Subcutaneous abdominal adipose tissue (tissue), 5 donors: ENCODE results near the gene GUCD1.

Source experiments
- H3K27ac ChIP-seq: one replicate; pipeline ENCODE4 v1.7.0; 2013; ENCODE audit warnings: low read depth, mild to moderate bottlenecking, inconsistent platforms, low read length, moderate library complexity
- H3K27me3 ChIP-seq, 5 donors: one replicate each; pipeline ENCODE4 v1.7.0; 2013; ENCODE audit warnings: low read length in 5 of 5, inconsistent platforms in 1 of 5; ENCODE audit not compliant: control insufficient read depth in 5 of 5, insufficient read depth in 4 of 5
- H3K36me3 ChIP-seq, 5 donors: one replicate each; pipeline ENCODE4 v1.7.0; 2013; ENCODE audit warnings: low read length in 5 of 5; ENCODE audit not compliant: control insufficient read depth in 5 of 5, insufficient read depth in 5 of 5
- H3K4me1 ChIP-seq, 5 donors: one replicate each; pipeline ENCODE4 v1.7.0; 2013; ENCODE audit warnings: low read length in 5 of 5, mild to moderate bottlenecking in 3 of 5, moderate library complexity in 1 of 5; ENCODE audit not compliant: control insufficient read depth in 5 of 5, insufficient read depth in 5 of 5
- H3K4me3 ChIP-seq, 5 donors: one replicate each; pipeline ENCODE4 v1.7.0; 2013; ENCODE audit warnings: low read length in 5 of 5, low read depth in 1 of 5
- H3K9ac ChIP-seq, 5 donors: one replicate each; pipeline ENCODE4 v1.7.0; 2013; ENCODE audit warnings: low read length in 5 of 5, mild to moderate bottlenecking in 4 of 5, moderate library complexity in 3 of 5
- H3K9me3 ChIP-seq, 5 donors: one replicate each; pipeline ENCODE4 v1.7.0; 2013; ENCODE audit warnings: low read length in 5 of 5; ENCODE audit not compliant: control insufficient read depth in 5 of 5
- donor health status: healthy.
- donor health status: healthy.
- donor health status: healthy.
- donor health status: healthy.
- donor health status: healthy.

GUCD1 gene

GRCh38 chr22:24498824-24499223, 56.1 kb downstream of the GUCD1 start:
- Histone ChIP-seq H3K27me3 (peaks cover 0 to 19% (median 15%) of the 10 kb centered on the region in 5 donors), H3K4me1 (peaks cover 0 to 15% (median 13%) of the 10 kb centered on the region in 5 donors), H3K9me3 (peaks cover 0 to 6% (median 0%) of the 10 kb centered on the region in 5 donors), H3K9ac (no peak overlapping the region), H3K36me3 (no peaks in the 10 kb centered on the region), H3K4me3 (no peak overlapping the region), H3K27ac (no peak overlapping the region)

GRCh38 chr22:24497841-24498258, 57.1 kb downstream of the GUCD1 start:
- no peak overlapping the region for H3K27ac ChIP-seq
- no peak overlapping the region for H3K9ac ChIP-seq
- no peak overlapping the region for H3K4me3 ChIP-seq
- H3K9me3 ChIP-seq: peaks cover 0 to 6% (median 0%) of the 10 kb centered on the region in 5 donors
- H3K36me3 ChIP-seq: no peaks in the 10 kb centered on the region
- peaks cover 0 to 20% (median 17%) of the 10 kb centered on the region in 5 donors for H3K27me3 ChIP-seq
- peaks cover 0 to 15% (median 10%) of the 10 kb centered on the region in 5 donors for H3K4me1 ChIP-seq

- peaks cover 0 to 15% (median 10%) of the 10 kb centered on the region in 5 donors for H3K4me1 ChIP-seq
- H3K27me3 ChIP-seq: peaks cover 0 to 20% (median 17%) of the 10 kb centered on the region in 5 donors
- H3K27ac ChIP-seq: no peak overlapping the region
- peaks cover 0 to 6% (median 0%) of the 10 kb centered on the region in 5 donors for H3K9me3 ChIP-seq
- H3K36me3 ChIP-seq: no peaks in the 10 kb centered on the region
- no peak overlapping the region for H3K9ac ChIP-seq
- no peak overlapping the region for H3K4me3 ChIP-seq
Measured at GRCh38 chr22:24496661-24497060, 58.3 kb downstream of the GUCD1 start.

GRCh38 chr22:24496234-24496633, 58.7 kb downstream of the GUCD1 start:
- no peak overlapping the region for H3K4me3 ChIP-seq
- no peak overlapping the region for H3K27ac ChIP-seq
- peaks cover 0 to 20% (median 14%) of the 10 kb centered on the region in 5 donors for H3K27me3 ChIP-seq
- peaks cover 0 to 6% (median 0%) of the 10 kb centered on the region in 5 donors for H3K9me3 ChIP-seq
- H3K9ac ChIP-seq: no peak overlapping the region
- no peaks in the 10 kb centered on the region for H3K36me3 ChIP-seq
- peaks cover 0 to 15% (median 10%) of the 10 kb centered on the region in 5 donors for H3K4me1 ChIP-seq

GRCh38 chr22:24495365-24495675, 59.6 kb downstream of the GUCD1 start:
- Histone ChIP-seq H3K36me3 (no peaks in the 10 kb centered on the region), H3K27ac (no peak overlapping the region), H3K4me1 (peaks cover 0 to 13% (median 10%) of the 10 kb centered on the region in 5 donors), H3K4me3 (no peak overlapping the region), H3K9me3 (peaks cover 0 to 6% (median 0%) of the 10 kb centered on the region in 5 donors), H3K9ac (no peak overlapping the region), H3K27me3 (peaks cover 0 to 20% (median 13%) of the 10 kb centered on the region in 5 donors)

GRCh38 chr22:24494528-24495364, 60.2 kb downstream of the GUCD1 start, which contains the start of gene UPB1:
Gene UPB1, plus strand, starts transcription at chr22:24495332. Its CDS starts 72 bp downstream, at chr22:24495404.
- Histone ChIP-seq H3K27me3 (peaks cover 0 to 20% (median 13%) of the 10 kb centered on the region in 5 donors), H3K27ac (no peak within 1 kb of the TSS), H3K9ac (no peak within 1 kb of the TSS), H3K4me3 (peak within 1 kb of the TSS in 2 of 5 donors; percentile 21 to 46), H3K4me1 (peaks cover 0 to 11% (median 10%) of the 10 kb centered on the region in 5 donors), H3K36me3 (no peaks in the 10 kb centered on the region), H3K9me3 (peaks cover 0 to 6% (median 0%) of the 10 kb centered on the region in 5 donors)

GRCh38 chr22:24494167-24494527, 60.8 kb downstream of the GUCD1 start:
- peak overlapping the region in 2 of 5 donors; percentile 21 to 46 for H3K4me3 ChIP-seq
- H3K36me3 ChIP-seq: no peaks in the 10 kb centered on the region
- H3K9me3 ChIP-seq: peaks cover 0 to 6% (median 0%) of the 10 kb centered on the region in 5 donors
- peaks cover 0 to 11% (median 10%) of the 10 kb centered on the region in 5 donors for H3K4me1 ChIP-seq
- peaks cover 0 to 20% (median 13%) of the 10 kb centered on the region in 5 donors for H3K27me3 ChIP-seq
- H3K27ac ChIP-seq: no peak overlapping the region
- H3K9ac ChIP-seq: no peak overlapping the region

GRCh38 chr22:24492391-24492790, 62.5 kb downstream of the GUCD1 start:
- peaks cover 0 to 11% (median 10%) of the 10 kb centered on the region in 5 donors for H3K4me1 ChIP-seq
- H3K36me3 ChIP-seq: no peaks in the 10 kb centered on the region
- H3K27ac ChIP-seq: no peak overlapping the region
- no peak overlapping the region for H3K4me3 ChIP-seq
- H3K9me3 ChIP-seq: peaks cover 0 to 6% (median 0%) of the 10 kb centered on the region in 5 donors
- peaks cover 0 to 20% (median 13%) of the 10 kb centered on the region in 5 donors for H3K27me3 ChIP-seq
- H3K9ac ChIP-seq: no peak overlapping the region
